OCI-LY7 (cell line): ENCODE results near the gene PTPRT.

Source experiments
- CTCF ChIP-seq: fragments of 200-600 bp; sonication (generic); conservative IDR thresholded peaks from 2 replicates; pipeline ENCODE4 v1.5.1; 2014; ENCODE audit warnings: mild to moderate bottlenecking, antibody characterized with exemption, low read length, moderate library complexity, mixed read lengths
- EZH2phosphoT487 ChIP-seq: fragments of 200-600 bp; sonication (generic); IDR thresholded peaks from 2 replicates; pipeline ENCODE4 v1.6.1; 2018; ENCODE audit warnings: low read depth, borderline replicate concordance, mild to moderate bottlenecking, mixed run types, antibody characterized with exemption, low read length, moderate library complexity, mixed read lengths

- TF ChIP-seq CTCF (no peak), EZH2phosphoT487 (no peak)
These were observed 13.0 kb downstream of the PTPRT start for GRCh38 chr20:43176726-43177125.
